ENCODE measurements around the gene ACOT2.
"Not testable (repeated sequence)": the region's sequence is repeated elsewhere in the genome, so short reads cannot be mapped to it uniquely, and the experiment has no call there.

Gene ACOT2

GRCh38 chr14:73568886-73569184 is 178 bp upstream of the ACOT2 start:
- not testable (repeated sequence) for DNase-seq

- peak; percentile 69 for DNase-seq
These were observed 1.9 kb downstream of the ACOT2 start for GRCh38 chr14:73570913-73571312.

DNA sequence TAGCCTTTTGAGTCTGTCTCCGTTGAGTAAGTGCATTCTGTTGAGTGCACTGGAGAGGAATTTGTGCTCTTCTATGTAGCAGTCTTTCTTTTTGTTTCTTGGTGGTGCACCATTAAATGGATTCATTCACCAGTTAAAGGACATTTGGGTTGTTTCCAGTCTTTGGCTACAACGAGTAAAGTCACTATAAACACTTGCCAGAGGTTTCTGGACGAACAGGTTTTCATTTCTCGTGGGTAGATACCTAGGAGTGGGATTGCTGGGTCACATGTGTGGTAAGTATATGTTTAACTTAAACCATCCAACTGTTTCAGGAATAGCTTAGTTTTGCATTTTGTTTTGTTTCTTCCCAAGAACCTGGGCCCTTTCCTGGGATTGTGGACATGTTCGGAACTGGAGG is 4.0 kb downstream of the ACOT2 start:
- DNase-seq: not testable (repeated sequence)

- not testable (repeated sequence) for DNase-seq
These were observed 4.7 kb downstream of the ACOT2 start for GRCh38 chr14:73573740-73574139.

- DNase-seq: not testable (repeated sequence)
These were observed 5.2 kb downstream of the ACOT2 start for GRCh38 chr14:73574251-73574650.

DNA sequence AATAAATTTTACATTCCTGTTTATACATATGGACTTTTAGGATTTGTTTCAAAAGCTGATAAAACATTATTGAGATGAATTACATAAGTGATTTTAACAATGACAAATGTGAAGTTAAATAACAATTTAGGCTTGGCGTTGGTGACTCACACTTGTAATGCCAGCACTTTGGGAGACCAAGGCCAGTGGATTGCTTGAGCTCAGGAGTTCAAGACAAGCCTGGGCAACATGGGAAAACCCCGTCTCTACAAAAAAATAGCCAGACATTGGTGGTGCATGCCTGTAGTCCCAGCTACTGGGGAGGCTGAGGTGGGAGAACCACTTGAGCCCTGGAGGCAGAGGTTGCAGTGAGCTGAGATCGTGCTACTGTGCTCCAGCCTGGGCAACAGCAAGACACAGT is 7.4 kb downstream of the ACOT2 start:
- no peak for DNase-seq

- not testable (repeated sequence) for DNase-seq
These were observed 8.2 kb downstream of the ACOT2 start for GRCh38 chr14:73577214-73577613.

GRCh38 chr14:73582102-73582979 is 13.3 kb downstream of the ACOT2 start:
- DNase-seq: not testable (repeated sequence)

DNA sequence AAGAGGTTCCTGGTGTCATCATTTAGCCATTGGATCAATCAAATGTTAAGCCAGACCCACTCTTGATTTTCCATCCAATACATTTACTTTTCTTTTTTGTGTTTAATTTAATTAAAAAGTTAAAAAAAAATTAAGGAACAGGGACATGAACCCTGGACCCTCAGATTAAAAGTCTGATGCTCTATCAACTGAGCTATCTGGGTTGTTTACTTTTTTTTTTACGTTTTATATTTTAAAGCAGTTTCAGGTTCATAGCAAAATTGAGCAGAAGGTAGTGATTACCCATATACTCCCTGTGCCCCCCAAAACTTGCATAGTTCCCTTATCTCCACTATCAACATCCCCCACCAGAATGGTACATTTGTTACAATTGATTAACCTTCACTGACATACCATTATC is 19.7 kb downstream of the ACOT2 start:
- DNase-seq: no peak

GRCh38 chr14:73589116-73589515 is 20.1 kb downstream of the ACOT2 start:
- no peak for DNase-seq

DNA sequence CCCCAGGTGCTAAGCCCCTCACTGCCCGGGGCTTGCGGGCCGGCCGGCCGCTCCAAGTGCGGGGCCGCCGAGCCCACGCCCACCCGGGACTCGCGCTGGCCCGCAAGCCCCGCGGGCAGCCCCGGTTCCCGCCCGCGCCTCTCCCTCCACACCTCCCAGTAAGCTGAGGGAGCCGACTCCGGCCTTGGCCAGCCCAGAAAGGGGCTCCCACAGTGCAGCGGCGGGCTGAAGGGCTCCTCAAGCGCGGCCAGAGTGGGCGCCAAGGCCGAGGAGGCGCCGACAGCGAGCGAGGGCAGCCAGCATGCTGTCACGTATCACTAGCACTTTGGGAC is 21.6 kb downstream of the ACOT2 start:
- not testable (repeated sequence) for DNase-seq

GRCh38 chr14:73591690-73592449 is 22.9 kb downstream of the ACOT2 start, which contains the start of gene ACOT4:
ACOT4 (plus strand) TSS chr14:73591873; CDS start chr14:73591960, 87 bp downstream.
- peak; percentile 57 for DNase-seq

DNA sequence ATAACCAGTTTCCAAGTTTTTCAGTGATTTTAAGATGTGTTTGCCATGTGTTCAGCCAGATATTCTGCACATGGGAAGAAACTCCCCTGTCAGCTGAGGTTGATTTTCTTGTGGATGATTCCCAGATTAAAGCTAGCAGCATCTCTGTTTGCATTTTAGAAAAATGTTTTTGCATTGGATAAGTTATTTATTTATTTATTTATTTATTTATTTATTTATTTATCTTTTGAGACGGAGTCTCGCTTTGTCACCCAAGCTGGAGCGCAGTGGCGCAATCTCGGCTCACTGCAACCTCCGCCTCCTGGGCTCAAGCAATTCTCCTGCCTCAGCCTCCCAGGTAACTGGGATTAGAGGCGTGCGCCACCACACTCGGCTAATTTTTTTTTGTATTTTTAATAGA is 25.5 kb downstream of the ACOT2 start:
- no peak for DNase-seq

GRCh38 chr14:73599499-73599898 is 30.5 kb downstream of the ACOT2 start:
- no peak for DNase-seq

- DNase-seq: no peak
These were observed 34.0 kb downstream of the ACOT2 start for GRCh38 chr14:73602994-73603393.

DNA sequence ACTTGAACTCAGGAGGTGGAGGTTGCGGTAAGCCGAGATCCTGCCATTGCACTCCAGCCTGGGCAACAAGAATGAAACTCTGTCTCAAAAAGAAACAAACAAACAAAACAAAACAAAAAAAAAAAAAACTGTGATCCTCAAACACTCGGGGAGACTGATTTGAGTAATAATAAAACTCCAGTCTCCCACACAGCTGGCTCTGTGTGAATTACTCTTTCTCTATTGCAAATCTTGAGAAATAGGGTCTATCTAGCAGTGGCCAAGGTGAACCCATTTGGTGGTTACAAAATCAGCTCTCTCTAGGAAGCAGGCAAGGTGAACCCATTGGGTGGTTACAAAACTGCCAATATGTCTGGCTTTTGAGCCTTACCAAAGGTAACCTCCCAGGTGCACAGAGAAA is 37.3 kb downstream of the ACOT2 start:
- DNase-seq: no peak

DNA sequence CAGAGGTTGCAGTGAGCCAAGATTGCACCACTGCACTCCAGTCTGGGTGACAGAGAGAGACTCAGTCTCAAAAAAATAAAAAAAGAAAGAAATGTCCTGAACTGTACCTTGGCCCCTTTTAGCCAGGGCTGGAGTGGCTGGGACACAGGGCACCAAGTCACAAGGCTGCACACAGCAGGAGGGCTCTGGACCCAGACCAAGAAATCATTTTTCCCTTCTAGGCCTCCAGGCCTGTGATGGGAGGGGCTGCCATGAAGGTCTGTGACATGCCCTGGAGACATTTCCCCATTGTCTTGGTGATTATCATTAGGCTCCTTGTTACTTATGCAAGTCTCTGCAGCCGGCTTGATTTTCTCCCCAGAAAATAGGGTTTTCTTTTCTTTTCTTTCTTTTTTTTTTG is 38.2 kb downstream of the ACOT2 start:
- no peak for DNase-seq

GRCh38 chr14:73610687-73611086 is 41.7 kb downstream of the ACOT2 start:
- no peak for DNase-seq

DNA sequence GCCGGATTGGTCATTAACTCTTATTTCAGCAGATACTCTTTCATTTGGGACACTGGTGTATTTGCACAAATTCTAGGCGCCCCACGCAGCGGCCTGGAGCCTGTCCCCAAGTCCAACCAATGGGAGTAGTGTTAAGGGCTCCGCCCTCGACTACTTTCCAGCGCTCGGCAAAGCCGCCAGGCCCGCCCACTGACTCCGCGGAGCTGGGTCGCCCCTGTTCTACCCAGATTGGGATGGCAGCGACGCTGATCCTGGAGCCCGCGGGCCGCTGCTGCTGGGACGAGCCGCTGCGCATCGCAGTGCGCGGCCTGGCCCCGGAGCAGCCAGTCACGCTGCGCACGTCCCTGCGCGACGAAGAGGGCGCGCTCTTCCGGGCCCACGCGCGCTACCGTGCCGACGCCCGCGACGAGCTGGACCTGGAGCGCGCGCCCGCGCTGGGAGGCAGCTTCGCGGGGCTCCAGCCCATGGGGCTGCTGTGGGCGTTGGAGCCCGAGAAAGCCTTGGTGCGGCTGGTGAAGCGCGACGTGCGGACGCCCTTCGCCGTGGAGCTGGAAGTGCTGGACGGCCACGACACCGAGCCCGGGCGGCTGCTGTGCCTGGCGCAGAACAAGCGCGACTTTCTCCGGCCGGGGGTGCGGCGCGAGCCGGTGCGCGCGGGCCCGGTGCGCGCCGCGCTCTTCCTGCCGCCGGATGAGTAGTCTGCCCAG is 43.5 kb downstream of the ACOT2 start, which contains the start of gene ACOT6:
Gene ACOT6 (plus strand): TSS at position 179 of the 707 bp plus-strand sequence. CDS start 55 bp downstream, at position 234.
- DNase-seq: peak; percentile 65

DNA sequence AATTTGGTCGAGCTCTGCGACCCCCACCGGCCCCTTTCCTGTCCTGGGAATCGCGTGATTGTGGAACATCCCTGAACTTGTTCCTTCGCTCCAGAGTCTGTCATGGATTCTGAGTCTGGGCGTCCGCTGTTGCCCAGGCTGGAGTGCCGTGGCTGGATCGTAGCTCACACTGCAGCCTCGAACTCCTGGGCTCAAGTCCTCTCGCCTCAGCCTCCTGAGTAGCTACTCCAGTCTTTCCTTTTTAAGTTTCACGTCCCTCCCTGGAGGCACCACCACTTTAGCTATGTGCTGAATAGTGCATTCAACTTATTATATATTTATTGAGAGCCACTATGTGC is 44.0 kb downstream of the ACOT2 start:
- DNase-seq: no peak

DNA sequence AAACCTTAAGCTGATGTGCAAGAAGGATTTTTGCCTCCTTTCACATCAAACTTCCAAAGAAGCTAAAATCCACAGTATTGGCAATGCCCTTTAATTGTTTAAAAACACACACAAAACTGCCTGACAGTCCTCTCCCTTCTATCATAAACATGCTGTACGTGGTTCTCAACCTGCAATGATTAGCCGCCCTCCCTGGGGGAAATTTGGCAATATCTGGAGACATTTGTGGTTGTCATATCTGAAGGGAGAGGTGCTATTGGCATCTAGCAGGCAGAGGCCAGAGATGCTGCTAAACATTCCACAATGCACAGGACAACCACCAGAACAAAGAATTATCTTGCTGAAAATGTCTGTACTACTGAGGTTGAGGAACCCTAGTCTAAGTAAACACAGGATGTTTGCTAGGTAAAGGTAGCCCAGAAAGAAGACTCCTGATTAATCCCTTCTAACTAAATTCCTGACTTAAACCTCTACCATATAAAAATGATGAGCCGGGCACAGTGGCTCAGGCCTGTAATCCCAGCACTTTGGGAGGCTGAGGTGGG is 44.5 kb downstream of the ACOT2 start:
- no peak for DNase-seq

GRCh38 chr14:73616831-73617230 is 47.8 kb downstream of the ACOT2 start:
- DNase-seq: no peak

- no peak for DNase-seq
These were observed 50.5 kb downstream of the ACOT2 start for GRCh38 chr14:73619524-73619923.

Measured in stimulated activated CD4-positive, alpha-beta T cell treated with anti-CD3 and anti-CD28 coated beads, Interleukin-4, amount 100 ng/mL, for 1 hour (primary cell).